ENCODE measurements around the gene CNOT8. TPM values are rescaled to one million over a fixed set of nuclear protein-coding genes. Genes with fewer than 3 reads are reported as not detected.
"Not testable (repeated sequence)": the region's sequence is repeated elsewhere in the genome, so short reads cannot be mapped to it uniquely, and the experiment has no call there.

CNOT8 gene
- polyA plus RNA-seq, 1 donor = 85.9 TPM

DNA sequence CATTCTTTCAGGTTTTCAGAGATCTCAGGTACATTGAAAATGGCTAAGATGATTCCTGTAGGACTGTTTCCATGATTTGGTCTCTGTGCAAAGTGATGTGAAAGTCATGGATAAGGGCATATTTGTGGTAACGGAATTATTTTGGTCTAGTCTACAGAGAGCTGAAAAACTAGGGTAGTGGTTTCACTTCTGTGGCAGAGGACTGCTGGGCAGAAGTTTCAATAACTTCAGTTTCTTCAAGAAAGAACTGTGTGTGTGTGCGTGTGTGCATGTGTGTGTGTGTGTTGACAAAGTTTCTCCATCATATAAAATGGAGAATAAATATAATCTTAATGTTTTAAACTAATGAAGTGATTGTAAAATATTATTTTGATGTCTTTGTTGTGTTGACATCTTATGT, 4.3 kb downstream of the CNOT8 start:
- no peak for DNase-seq

DNA sequence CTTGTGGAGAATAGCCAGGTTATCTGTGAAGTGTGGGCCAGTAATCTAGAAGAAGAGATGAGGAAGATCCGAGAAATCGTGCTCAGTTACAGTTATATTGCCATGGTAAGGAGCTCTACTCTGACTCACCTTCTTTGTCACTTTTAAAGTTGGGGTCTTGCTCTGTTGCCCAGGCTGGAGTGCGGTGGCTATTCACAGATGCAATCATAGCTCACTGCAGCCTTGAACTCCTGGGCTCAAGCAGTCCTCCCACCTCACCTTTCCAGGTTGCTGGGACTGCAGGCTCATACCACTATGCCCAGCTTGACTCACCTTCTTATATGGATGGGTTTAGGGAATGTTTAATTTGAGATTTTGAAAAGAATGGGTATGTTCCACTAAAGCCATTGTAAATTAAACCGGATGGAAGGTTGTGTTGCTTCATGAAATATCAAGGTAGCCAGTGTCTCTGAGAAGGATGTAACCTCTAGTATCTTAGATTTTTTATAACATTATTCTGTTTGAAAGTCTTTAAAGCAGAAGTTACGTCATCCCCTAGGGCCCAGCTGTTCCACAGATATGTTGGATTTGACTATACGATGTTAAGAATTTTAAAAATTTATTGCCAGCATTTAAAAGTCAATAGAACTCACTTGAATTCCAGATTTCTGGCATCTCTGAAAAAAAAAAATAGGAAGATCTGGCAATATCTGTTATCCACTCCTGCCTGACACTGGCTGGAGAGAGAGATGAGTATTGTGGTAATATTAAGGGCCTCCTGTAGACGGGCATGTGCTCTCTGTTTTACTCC, 5.1 kb downstream of the CNOT8 start:
- no peak for DNase-seq

DNA sequence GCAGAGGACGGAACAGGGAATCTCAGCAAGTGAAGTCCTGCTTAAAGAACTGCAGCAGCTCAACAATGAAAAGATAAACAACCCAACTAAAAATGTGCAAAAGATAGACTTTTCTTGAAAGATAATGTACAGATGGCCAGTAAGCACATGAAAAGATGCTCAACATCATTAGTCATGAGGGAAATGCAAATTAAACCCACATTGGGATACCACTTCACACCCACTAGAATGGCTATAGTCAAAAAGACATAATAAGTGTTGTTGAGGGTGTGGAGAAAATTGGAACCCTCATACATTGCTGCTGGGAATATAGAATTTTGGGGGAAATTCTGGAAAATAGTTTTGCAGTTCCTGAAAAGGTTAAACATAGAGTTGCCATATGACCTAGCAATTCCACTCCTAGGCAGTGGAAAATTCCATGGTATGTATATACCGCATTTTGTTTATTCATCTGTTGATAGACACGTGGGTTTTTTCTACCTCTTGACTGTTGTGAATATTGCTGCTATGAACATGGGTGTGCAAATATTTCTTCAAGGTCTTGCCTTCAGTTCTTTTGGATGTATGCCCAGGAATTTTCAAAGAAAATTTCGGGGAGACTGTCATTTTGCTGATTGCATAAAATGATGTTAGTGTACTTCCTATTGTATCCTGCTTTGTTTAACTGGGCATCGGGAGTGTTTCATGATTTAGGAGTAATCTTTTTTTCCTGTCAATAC, 7.2 kb downstream of the CNOT8 start:
- DNase-seq = no peak

DNA sequence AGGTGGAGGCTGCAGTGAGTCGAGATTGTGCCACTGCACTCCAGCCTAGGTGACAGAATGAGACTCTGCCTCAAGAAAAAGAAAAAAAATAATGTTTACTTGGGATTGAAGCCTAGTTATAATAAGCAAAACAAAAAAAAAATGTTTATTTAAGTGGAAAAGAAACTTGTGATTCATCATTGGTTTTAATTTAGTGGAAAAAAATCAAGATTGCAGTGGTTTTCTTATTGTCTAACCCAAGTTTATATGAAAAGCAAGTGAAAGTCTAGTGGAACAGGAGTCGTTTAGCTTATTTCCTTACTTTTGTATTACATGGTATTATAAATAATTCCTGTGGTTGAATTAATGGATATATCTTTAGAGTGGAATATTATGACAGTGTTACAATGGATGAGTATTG, 8.4 kb downstream of the CNOT8 start:
- no peak for DNase-seq

DNA sequence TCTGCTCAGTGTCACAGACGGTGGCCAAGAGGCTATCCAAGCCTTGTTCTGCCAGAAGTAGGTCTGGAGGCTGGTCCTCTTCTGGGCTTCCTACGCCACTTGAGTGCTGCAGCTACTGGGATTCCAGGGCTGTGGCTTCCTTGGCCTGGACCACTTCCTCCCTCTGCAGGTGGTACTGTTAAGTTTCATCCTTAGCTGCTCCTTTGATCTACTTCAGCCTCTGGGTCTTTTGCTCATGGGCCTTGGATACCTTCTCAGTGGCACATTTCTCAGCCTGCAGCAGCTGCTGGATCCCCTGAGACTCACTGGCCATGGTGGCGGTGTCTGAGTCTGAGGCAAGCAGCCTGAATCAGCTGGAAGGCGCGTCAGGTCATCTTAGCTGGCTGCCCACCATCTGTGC, 10.3 kb downstream of the CNOT8 start:
- DNase-seq = no peak

DNA sequence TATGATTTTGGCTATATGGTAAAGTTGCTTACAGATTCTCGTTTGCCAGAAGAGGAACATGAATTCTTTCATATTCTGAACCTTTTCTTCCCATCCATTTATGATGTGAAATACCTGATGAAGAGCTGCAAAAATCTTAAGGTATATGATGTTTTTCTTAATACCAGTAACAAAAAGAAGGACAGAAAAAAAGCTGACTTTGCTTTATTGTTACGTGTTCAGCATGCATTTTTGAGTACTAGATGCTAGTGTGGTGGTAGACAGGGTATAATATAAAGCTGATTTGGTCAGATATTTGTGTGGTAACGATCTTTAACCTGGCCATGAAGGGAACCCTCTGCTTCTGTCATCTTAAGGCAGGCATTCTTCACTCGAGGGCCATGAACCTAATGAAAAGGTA, 13.3 kb downstream of the CNOT8 start:
- no peak for DNase-seq

DNA sequence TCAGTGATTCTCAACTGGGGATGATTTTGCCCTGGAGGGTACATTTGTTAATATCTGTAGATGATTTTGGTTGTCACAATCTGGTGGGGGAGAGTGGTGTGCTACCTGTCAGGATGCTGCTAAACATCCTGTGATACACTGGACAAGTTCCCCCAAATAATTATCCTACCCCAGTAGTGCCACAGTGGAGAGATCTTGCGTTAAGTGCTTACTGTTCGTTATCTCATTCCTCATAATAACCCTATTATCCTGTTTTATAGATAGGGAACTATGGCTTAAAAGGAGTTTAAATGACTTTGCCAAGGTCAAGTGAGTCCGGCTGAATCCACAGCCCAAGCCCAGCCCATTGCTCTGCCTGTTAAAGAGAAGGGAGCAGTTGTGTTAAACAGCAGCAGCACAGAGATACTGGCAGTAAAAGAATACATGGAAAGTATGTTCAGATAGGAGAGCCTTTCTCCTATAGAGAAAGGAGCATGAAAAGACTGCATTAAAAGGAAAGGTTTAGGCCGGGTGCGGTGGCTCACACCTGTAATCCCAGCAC, 15.4 kb downstream of the CNOT8 start:
- no peak for DNase-seq

DNA sequence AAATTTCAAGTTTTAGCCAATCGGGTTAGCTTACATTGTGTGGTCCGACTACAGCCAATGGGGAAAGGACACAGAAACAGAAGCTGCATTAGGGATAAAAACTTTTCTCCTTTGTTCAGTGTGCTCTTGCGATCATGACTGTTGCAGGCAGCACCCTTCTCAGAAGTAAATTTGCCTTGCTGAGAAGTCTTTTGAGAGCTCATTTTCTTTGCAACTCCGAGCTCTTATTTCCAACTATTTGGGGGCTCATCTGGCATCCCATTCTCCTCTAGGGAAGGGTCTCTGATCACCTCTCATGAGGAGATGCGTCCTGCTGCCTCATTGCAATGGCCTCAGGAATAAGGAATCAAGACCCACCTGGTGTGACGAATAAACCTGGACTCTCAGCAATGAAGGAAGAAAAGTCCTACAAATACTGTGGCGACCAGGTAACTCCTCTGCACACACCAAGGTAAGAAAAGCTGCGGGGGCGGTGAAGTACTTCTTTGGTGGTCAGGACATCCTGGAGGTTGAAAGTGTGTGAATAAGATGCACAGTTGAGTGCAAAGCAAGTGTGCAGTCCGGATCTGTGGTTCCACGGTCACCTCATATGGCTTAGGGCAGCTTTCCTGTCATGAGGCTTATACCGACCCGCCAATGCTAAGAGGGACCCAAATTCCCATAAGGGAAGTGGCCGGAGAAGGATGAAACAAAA, 20.4 kb downstream of the CNOT8 start:
- no peak for DNase-seq

DNA sequence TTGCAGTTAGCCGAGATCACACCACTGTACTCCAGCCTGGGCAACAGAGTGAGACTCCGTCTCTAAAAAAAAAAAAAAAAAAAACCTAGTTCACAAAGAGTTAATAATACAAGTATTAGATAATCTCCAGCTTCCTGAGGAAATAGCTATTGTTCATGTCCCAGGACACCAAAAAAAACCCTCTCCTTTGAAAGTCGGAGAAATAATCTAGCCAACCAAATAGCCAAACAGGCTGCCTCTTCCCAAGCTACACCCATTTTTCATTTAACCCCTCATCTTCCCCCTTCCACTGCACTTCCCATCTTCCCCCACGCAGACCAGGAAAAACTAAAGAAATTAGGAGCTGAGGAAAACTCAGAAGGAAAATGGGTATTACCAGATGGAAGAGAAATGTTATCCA, 23.6 kb downstream of the CNOT8 start:
- DNase-seq = no peak

DNA sequence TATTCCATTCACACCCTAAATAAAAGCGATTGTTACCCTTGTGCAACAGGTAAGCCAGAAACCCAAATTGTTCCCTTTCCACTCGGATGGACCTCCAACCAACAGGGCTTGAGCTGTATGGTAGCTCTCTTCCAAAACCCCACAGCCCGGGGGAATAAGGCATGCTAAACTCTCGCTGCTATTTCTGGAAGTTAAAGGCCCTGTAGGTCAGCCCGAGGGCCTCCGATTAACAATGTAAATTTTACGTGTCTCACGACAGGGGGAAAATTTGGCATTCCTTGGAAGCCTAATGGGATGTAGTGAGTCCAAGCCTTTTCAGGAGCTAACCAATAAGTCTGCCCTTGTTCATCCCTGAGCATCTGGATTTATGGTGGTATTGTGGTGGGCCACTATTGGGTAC, 26.0 kb downstream of the CNOT8 start:
- DNase-seq = no peak

DNA sequence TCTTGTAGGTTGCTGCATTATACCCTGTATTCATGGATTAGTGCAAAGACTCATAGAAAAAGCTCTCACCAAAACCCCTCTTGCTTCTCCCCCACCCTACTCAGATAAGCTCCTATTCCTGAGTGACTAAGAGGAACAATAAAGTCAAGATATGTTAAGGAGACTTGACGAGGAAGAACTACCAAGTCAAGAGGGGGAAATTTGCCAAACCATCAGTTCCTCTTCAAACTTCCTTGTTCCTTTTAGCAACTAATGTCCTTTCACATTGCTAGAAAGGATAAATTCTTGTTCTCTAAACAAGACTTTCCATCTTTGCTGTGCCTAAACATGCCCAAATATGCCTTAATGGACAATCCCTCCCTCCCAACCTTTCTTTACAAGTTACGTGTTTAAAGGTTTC, 27.0 kb downstream of the CNOT8 start:
- DNase-seq = no peak

DNA sequence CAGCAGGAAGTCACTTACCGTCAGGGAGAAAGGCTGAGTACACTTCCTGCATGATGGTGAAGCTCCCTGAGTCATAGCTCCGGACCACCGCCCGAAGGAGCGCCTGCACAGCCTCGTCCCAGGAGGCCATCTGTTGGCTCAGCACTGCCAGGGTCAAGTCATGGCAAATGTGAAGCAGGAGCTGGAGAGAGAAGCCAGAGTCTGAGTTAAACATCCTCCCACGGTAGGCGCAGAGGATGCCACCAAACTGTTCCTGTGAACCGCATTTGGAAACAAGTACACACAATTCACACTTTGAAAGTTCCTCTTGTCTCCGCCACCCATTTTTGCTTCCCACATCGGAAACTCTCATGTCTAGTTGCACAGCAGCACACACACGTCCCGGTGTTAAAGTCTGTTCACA, 33.9 kb downstream of the CNOT8 start:
- no peak for DNase-seq

DNA sequence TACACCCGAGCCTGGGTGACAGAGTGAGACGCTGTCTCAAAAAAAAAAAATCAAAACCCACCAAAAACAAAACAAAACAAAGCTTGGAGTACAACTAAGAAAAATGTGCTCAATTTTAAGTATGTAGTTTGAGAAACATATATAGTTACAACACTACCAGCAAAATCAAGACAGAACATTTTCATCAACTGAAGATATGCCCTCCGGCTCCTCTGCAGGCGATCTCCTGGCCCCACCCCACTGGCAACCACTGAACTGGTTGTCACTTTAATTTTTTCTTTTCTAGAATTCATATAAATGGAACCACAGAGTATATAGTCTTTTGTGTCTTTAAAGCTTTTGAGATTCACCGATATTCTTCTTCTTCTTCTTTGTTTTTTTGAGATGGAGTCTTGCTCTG, 35.0 kb downstream of the CNOT8 start:
- DNase-seq = no peak

DNA sequence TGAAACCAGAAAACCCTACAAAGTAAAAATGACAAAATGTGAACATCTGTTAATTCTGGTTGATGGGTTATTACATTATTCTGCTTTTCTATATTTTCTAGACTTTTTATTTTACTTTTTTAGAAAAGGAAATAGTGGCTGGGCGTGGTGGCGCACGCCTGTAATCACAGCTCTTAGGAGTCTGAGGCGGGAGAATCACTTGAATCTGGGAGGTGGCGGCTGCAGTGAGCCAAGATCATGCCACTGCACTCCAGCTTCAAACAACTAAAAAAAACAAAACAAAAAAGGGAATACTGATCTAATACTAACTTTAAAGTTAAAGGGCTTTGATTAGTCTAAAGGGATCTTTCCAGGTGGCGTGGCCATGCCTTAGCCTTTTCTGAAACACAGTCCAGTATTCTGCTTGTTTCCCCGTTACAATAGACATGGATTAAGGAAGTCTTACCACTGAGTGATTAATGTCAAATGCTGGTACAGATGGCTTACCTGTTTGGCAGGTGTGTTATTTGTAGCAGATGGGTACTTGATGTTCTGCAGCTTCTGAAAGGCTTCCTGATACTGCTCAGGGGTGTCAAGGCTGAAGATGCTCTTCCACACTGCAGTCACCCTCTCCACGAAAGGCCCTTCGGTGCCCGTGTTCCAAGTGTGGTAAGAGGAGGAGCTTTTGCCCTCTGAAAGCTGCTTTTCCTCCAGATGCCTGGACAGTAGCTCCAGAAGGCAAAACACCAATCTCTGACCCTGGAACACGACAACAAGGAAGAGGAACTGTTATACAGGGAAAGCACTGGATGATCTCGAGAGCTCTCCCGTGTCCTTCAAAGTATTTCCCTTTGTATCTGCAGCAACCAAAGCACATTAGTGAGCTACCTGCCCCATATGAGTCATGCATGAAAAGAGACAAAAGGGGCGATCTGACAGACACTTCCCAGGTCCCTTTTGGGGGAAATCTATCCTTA, 37.5 kb downstream of the CNOT8 start:
- no peak for DNase-seq

DNA sequence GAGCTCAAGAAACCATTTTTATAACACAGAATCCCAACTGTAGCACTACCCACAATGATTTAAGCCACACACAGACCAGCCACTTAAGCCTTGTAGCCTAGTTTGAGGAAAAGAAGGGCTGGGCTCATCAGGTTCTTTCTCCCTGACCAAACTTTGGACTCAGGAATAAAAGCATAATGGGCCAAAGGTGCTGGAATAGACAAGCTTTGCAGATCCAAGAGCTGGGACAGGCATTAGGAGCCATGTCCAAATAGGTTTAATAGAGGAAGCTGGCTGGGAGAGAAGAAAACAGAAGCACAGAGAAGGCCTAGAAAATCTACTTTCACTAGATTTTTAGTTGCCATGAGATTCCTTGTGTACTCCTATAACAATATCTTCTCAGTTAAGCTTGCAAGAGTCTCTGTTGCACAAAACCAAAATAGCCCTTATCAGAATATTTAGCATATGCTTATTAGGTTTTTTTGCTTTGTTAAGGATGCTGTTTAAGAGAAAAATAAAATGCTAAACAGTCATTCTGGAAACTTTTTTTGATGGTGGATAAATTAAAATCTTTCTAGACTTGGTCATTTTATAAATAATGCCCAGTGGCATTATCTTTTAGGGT, 38.2 kb downstream of the CNOT8 start:
- no peak for DNase-seq

DNA sequence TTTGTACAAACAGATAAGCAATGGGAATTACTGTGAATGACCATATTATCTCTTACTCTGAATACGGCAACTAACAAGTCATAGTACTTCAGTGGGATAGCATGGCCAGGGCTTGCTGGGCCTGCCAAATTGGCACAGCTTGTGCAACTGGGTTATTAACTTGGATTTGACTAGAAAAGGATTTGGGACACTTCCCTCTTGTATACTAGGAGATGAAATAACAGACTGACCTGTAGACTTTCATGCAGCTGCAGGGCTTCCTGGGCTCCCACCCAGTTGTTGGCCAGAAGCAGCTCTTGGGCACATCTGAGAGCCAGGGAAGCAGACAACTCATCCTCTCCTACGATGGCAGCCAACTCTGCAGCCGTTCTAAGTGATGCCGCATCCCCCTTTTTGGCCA, 39.8 kb downstream of the CNOT8 start:
- DNase-seq = no peak

DNA sequence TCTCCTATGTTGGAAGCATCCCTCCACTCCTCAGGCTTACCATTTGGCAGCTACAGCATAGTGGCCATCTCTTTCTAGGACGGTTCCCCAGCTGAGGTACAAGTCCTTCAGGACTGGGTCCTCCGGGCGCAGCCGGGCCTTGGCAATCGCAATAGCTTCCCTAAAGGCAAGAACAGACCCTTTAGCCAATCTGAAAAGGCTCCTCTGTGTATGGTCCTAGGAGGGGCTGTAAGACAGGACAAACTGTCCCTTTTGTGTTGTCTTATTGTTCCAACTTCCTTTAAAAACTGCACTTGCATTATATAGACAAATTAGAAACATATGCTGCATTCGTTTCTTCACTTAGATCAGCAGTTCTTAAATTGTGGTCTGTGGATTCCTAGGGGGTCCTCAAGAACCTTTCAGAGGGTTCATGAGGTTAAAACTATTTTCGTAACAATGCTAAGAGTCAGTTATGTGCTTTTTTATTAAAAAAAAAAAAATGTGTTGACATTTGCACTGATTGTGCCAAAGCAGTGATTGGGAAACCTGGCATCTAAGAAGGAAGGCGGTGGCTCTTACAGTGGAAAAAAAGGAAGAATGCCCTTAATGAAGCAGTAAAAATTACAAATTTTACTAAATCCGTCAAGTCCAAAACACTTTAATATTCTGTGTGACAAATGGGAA, 40.9 kb downstream of the CNOT8 start:
- no peak for DNase-seq

DNA sequence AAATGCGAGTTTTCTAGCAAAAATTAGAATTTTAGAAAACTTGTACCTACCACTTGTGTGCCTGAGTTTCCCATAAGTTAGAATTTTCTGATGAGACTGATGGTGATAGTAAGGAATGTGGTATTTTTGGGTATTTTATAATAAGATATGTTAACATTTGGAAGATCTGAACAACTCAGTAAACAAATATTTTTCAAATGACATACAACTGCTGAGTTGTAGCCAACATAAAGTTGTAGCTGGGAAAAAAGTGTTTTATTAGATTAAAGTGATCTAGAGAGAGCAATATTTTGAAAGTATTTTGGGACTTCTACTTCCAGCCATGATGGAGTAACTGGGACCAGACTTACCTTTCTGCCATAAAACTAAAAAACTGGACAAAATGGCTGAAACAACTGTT, 41.6 kb downstream of the CNOT8 start:
- DNase-seq = no peak

DNA sequence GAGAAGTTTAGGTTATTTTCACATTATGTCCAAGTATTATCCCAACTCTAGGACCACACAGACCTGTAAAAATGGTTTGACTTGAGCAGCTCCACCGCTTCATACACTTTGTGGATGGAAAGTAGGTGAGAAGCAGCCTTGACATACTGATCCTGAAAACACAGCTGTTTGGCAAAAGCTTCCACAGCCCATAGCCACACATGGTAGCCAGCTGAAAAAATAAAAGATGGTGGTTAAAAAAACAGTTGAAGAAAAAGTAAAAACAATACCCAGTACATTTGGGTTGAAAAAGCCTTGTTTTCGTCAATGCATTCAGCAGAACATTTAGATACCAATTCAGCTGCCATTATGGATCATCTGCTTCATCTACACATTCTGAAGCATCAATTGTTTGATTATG, 42.8 kb downstream of the CNOT8 start:
- DNase-seq = no peak

DNA sequence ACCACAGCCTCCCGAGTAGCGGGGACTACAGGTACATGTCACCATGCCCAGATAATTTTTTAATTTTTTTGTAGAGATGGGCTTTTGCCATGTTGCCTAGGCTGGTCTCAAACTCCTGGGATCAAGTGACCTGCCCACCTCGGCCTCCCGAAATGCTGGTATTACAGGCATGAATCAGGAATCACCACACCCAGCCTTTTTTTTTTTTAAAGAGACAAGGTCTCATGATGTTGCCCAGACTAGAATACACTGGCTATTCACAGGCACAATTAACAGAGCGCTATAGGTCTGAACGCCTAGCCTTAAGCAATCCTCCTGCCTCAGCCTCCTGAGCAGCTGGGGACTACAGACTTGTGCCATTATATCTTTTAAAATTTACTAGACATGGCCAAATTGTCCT, 43.5 kb downstream of the CNOT8 start:
- no peak for DNase-seq

DNA sequence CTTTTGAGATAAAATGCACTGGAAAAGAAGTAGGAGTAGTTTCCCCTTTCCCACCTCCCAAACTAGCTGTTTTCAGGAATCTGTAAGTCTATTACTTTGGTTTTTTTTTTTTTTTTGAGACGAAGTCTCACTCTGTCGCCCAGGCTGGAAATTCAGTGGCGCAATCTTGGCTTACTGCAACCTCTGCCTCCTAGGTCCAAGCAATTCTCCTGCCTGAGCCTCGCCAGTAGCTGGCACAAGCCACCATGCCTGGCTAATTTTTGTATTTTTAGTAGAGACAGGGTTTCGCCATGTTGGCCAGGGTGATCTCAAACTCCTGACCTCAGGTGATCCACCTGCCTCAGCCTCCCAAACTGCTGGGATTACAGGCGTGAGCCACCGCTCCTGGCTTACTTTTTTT, 47.2 kb downstream of the CNOT8 start:
- not testable (repeated sequence) for DNase-seq
